Fibroblast of villous mesenchyme (primary cell): Measurements from ENCODE around the gene CYTH4. TPM values are rescaled to one million over a fixed set of nuclear protein-coding genes. Genes with fewer than 3 reads are reported as not detected.

Experiments
- DNase-seq: peaks from one replicate; pipeline ENCODE4 v3.0.0-alpha.2; 2010; ENCODE audit warnings: low read depth
- H3K4me3 ChIP-seq: 2 replicates; pipeline ENCODE4 v1.5.1; 2011; ENCODE audit warnings: low read depth, mild to moderate bottlenecking, low read length
- total RNA-seq: library from RNA; depleted of rRNA; stranded (reverse); fragments of >200 nt; gene quantifications from 2 replicates; pipeline ENCODE4 v1.2.3, GENCODE V29; 2012
- TF ChIP-seq, protein P1 (sequence below): IDR thresholded peaks from 2 replicates; pipeline ENCODE4 v1.5.1; 2012; ENCODE audit warnings: low read depth, mild to moderate bottlenecking, low read length; ENCODE audit not compliant: insufficient read depth

The CYTH4 gene
- total RNA-seq, 1 donor: under 0.01 TPM

DNA sequence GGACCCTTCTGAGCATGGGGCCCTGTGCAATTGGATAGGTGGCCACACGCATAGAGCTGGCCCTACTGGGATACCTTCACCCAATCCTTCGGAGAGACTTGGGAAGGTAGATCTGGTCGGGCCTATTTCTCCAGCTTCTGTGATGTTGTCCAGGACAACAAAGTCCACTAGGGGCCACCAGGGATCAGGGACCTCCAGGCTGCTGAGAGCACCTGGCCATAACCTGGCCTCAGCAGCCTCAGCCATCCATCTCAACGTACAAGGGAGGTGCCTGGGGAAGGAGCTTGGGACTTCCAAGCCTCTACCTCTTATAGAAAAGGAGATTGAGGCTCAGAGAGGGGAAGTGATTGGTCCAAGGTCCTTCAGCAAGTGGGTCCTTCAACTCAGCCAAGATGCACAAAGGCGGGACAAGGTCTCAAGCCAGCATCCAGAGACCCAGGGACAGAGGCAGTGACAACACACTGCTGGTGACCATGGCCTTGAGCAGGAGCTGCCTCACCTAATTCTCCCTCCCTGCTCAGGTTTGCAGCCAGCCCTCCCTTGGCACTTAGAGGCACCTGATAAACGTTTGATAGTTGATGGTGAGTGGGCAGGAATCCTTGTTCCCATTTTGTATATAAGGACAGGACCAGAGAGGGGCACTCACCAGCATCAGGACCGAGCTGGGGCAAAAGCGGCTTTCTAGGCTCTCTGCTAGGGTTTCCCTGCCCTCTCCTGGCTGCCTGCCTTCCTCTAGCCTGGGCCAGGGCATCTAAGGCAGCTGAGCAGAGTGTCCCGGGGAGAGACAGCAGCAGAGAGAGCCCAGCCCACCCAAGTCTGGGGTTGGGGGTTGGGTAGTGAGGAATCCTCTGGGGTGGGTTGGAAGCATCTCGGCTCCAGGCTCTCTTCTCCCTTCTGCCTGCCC lies 42.7 kb upstream of the CYTH4 start:
- no peak overlapping the region for H3K4me3 ChIP-seq
- TF ChIP-seq, protein P1, sequence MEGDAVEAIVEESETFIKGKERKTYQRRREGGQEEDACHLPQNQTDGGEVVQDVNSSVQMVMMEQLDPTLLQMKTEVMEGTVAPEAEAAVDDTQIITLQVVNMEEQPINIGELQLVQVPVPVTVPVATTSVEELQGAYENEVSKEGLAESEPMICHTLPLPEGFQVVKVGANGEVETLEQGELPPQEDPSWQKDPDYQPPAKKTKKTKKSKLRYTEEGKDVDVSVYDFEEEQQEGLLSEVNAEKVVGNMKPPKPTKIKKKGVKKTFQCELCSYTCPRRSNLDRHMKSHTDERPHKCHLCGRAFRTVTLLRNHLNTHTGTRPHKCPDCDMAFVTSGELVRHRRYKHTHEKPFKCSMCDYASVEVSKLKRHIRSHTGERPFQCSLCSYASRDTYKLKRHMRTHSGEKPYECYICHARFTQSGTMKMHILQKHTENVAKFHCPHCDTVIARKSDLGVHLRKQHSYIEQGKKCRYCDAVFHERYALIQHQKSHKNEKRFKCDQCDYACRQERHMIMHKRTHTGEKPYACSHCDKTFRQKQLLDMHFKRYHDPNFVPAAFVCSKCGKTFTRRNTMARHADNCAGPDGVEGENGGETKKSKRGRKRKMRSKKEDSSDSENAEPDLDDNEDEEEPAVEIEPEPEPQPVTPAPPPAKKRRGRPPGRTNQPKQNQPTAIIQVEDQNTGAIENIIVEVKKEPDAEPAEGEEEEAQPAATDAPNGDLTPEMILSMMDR: no peak
- DNase-seq: no peak

DNA sequence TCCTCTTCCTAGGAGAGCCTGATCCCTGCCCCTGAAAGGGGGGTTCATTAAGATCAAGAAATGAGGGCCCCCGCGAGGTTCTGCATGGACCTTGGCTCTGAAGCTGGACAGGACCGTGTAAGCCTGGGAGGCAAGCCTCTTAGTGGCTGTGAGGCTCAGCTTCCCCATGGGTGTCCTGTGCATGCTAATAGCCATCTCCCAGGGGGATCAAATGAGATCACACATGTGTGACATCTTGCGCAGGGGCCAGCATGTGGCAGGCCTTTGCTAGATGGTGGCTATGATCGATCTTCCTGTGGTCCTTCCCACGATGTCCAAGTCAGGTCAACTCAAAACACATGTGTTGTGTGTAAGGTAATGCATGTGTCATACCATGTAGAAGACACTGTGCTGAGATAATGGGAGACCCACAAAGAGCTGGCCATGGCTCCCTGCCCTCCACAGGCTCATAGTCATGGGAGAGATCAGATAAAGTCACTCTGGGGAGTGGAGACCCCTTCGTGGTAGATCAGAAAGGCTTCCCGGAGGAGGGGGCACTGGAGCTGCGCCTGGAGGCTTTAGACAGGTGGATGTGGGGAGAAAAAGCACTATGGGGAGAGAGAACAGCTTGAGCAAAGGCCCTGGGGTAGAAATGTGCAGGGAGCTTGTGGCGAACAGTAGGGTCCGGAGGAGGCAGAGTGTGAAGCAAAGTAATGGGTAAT lies 41.9 kb upstream of the CYTH4 start:
- no peak overlapping the region for H3K4me3 ChIP-seq
- DNase-seq: no peak
- TF ChIP-seq, protein P1: no peak

DNA sequence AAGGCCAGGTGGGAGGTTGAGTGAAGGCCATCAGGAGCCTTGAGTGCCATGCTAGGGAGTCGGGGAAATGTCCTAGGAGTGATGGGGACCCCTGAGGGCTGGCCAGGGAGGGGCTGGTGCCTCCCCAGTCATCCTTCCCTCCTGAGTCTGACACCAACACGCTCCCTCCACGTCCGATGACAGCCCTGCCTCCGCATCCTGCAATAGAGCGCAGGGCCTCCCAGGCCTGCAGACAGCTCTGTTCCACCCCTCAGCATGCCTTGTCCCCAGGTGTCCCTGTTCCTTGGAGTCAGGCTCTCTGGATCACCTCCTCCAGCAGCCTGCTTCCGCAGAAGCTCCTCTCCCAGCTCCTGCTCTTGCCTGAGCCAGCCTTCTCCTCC lies 41.4 kb upstream of the CYTH4 start:
- no peak for DNase-seq
- TF ChIP-seq, protein P1: no peak
- no peak overlapping the region for H3K4me3 ChIP-seq

DNA sequence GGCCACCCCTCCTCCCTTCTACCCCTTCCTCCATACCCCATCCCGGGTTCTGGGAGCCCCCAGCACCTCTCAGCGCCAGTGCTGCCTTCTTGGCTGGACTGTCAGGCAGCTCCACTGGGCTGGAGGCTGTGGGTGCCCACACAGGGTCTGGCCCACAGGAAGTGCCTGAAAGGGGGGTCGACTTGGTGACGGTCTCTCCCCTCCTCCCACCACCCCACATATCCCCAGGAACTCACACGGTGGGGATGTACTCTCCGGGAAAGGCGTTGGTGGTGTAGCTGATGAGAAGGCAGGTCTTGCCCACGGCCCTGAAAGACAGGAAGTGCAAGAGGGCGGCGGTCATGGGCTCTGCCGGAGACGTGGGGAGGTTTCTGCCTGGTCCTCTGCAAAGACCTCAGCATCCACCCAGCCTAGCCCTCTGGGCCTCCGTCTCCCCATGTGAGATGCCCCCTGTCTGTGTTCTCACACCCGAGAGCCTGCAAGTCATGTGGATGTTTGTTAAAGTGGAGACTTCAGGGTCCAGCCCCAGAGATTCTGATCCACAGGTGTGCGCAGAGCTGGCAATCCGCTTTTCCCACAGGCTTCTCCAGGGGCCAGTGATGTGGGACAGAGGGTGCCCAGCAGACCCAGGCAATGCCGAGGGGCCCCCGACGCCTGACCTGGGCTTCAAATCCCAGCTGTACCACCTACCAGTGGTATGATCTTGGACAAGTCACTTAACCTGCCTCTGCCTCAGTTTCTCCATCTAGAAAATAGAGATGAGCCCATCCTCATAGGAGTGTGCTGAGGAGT lies 40.8 kb upstream of the CYTH4 start:
- TF ChIP-seq, protein P1: no peak
- no peak for DNase-seq
- H3K4me3 ChIP-seq: no peak overlapping the region

DNA sequence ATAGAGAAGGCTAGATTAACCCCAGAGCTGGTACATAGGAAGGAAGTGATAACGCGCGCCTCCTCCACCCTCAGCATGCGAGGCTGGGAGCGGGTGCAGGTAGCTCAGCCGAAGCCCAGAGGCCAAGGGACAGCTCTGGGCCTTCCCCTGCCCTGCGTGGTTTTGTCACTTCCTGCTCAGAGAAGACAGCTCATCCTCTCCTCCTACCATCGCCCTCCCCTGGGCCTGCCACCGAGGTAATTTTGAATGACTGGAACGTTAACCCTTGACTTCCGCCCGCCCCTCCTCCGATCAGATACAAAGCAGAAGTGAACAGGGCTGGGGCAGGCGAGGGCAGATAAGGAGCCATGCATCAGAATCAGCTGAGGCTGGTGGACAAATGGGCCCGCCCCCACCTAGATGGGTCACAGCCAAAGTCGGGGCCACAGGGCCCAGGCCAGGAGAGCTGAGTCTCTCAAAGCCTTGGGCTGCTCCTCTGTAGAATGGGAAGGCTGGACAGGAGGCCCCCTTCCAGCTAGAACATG lies 39.9 kb upstream of the CYTH4 start:
- no peak overlapping the region for H3K4me3 ChIP-seq
- TF ChIP-seq, protein P1: no peak
- peak; percentile 31 for DNase-seq

DNA sequence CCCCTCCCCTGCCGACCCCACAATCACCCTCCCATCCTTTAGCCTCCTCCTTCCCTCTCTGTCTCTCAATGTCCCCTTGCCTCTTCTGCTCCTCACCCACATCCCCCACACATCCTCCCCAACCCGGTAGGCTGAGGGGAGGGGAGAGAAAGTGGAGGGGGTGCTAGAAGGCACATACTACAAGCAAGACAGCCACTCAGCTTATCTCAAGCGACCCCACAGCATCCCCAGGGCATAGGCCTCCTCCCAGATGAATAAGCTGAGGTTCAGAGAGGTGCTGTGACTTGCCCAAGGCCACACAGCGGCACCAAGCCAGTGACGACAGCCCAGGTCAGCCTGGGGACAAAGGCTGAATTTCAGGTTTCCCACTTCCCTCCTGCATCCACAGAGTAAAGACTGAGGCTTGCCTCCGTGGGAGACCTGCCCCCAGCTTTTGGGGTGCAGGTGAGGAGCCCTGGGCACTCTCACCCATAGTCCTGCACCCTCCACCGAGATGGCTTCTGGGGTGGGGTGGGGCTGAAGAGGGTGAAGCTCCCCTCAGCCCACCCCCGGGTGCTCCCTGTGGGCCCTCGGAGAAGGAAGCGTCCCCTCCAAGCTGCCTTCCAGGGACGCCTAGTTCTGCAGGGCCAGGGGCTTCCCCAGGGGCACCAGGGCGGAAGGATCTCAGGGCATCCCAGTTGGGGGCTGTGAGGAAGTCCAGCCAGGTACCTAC lies 38.8 kb upstream of the CYTH4 start:
- TF ChIP-seq, protein P1: no peak
- no peak for DNase-seq
- H3K4me3 ChIP-seq: peak overlapping the region; percentile 55
